Sigmoid colon (tissue), 7 donors: ENCODE data around the gene TMEM145. TPM values are rescaled to one million over a fixed set of nuclear protein-coding genes. Genes with fewer than 3 reads are reported as not detected.

ENCODE experiments used
- DNase-seq: peaks from one replicate; pipeline ENCODE4 v3.0.0-alpha.2; 2019
- H3K27ac ChIP-seq, 4 donors: fragments of 200-600 bp; sonication (generic); one replicate each; pipeline ENCODE4 v1.5.1; 2016 to 2019; ENCODE audit warnings: mild to moderate bottlenecking in 1 of 4
- H3K27me3 ChIP-seq, 3 donors: fragments of 200-600 bp; sonication (generic); one replicate each; pipeline ENCODE4 v1.5.1; 2019; ENCODE audit warnings: mild to moderate bottlenecking in 1 of 3
- H3K36me3 ChIP-seq, 4 donors: fragments of 200-600 bp; sonication (generic); one replicate each; pipeline ENCODE4 v1.5.1; 2016 to 2019
- H3K4me1 ChIP-seq, 4 donors: fragments of 200-600 bp; sonication (generic); one replicate each; pipeline ENCODE4 v1.5.1; 2017 to 2019
- H3K4me3 ChIP-seq, 4 donors: fragments of 200-600 bp; sonication (generic); one replicate each; pipeline ENCODE4 v1.5.1; 2017 to 2019; ENCODE audit warnings: mild to moderate bottlenecking in 2 of 4, moderate library complexity in 1 of 4
- H3K9me3 ChIP-seq, 4 donors: fragments of 200-600 bp in 3 of 4; sonication (generic) in 3 of 4; one replicate each; pipeline versions ENCODE4 v1.5.1 to v1.6.1; 2013 to 2019
- CTCF ChIP-seq, 4 experiments: fragments of 450-650 bp in 3 of 4; fragments of 200-600 bp in 1 of 4; IDR thresholded peaks; one replicate each; pipeline ENCODE4 v1.5.1; 2016 to 2019; ENCODE audit warnings: antibody characterized with exemption in 4 of 4, mild to moderate bottlenecking in 3 of 4, moderate library complexity in 2 of 4
- EP300 ChIP-seq, 4 donors: sonication (generic); formaldehyde crosslinking; IDR thresholded peaks; one replicate each; pipeline ENCODE4 v1.6.1; 2017; ENCODE audit warnings: antibody characterized with exemption in 4 of 4
- POLR2A ChIP-seq, 2 donors: fragments of 450-650 bp; IDR thresholded peaks; one replicate each; pipeline ENCODE4 v1.6.1; 2016; ENCODE audit warnings: antibody characterized with exemption in 2 of 2, mild to moderate bottlenecking in 2 of 2, moderate library complexity in 2 of 2
- POLR2AphosphoS5 ChIP-seq, 4 donors: sonication (generic); formaldehyde crosslinking; IDR thresholded peaks; one replicate each; pipeline ENCODE4 v1.6.1; 2017; ENCODE audit warnings: antibody characterized with exemption in 4 of 4
- WGBS, 2 donors: extraction: QIAGEN DNeasy Blood & Tissue Kit; methylation state at CpG; one replicate each; pipeline ENCODE4 v1.1.7; 2013; 5-methylcytosine and 5-hydroxymethylcytosine counted together
- intact Hi-C: fragments of 100-400 bp; cut with DNase I; formaldehyde crosslinking; loops from one replicate; pipeline ENCODE4 v1.15.1; 2023
- polyA plus RNA-seq, 3 donors: library from polyadenylated mRNA; stranded (reverse); fragments of 200-250 nt; gene quantifications; one replicate each; pipeline ENCODE4 v1.2.3, GENCODE V29; 2013
- total RNA-seq, 4 donors: library from RNA; depleted of rRNA; stranded (reverse); fragments of >200 nt; gene quantifications; one replicate each; pipeline ENCODE4 v1.1.0, GENCODE V29; 2016
- donor health status: healthy with polysubstance abuse.
- donor health status: Bipolar disorder and iron deficiency.
- donor health status: healthy.

Gene TMEM145
- total and polyA plus RNA-seq, 7 donors, result 0.54 to 4.4 (median 0.65) TPM; not detected in 3

GRCh38 chr19:42325308-42325895, 12.3 kb downstream of the TMEM145 start, which contains the start of gene MEGF8:
MEGF8 (plus strand) TSS chr19:42325635; CDS start chr19:42326244, 609 bp downstream.
- H3K36me3 ChIP-seq, result no peaks in the 10 kb centered on the region
- peaks cover 17 to 29% (median 18%) of the 10 kb centered on the region in 3 donors for H3K27me3 ChIP-seq
- intact Hi-C loops, result loop anchor here (5.0 kb wide), 2 partner anchors 72 to 193 kb away; partner anchors contain the start of gene POU2F2
- peak within 1 kb of the TSS; percentile 73 to 80 (median 76) for H3K27ac ChIP-seq
- TF ChIP-seq POLR2AphosphoS5 (IDR thresholded peaks at IDR 0.05) (peak; percentile 38 to 85 (median 82)), CTCF (IDR thresholded peaks at IDR 0.05) (peak in 1 of 4 experiments; percentile 81), POLR2A (IDR thresholded peaks at IDR 0.05) (peak; percentile 52 to 55), EP300 (IDR thresholded peaks at IDR 0.05) (no peak)
- peak within 1 kb of the TSS; percentile 66 to 94 (median 80) for H3K4me3 ChIP-seq
- 0% methylated on average over 45 of the region's 45 CpGs for WGBS, 2 donors
- peaks cover 0 to 40% (median 37%) of the 10 kb centered on the region in 4 donors for H3K4me1 ChIP-seq
- peak; percentile 99 for DNase-seq
- H3K9me3 ChIP-seq, result no peaks in the 10 kb centered on the region

- no peak for DNase-seq
- 2 to 8% methylated on average over 37 of the region's 37 CpGs for WGBS, 2 donors
- Histone ChIP-seq H3K4me1 (peaks cover 0 to 45% (median 37%) of the 10 kb centered on the region in 4 donors), H3K27me3 (peaks cover 17 to 29% (median 18%) of the 10 kb centered on the region in 3 donors), H3K4me3 (peak overlapping the region; percentile 66 to 94 (median 80)), H3K27ac (peak overlapping the region; percentile 73 to 80 (median 76)), H3K36me3 (no peaks in the 10 kb centered on the region), H3K9me3 (no peaks in the 10 kb centered on the region)
- intact Hi-C loops, result loop anchor here (5.0 kb wide), 2 partner anchors 71 to 194 kb away; partner anchors contain the start of gene POU2F2
- TF ChIP-seq EP300 (IDR thresholded peaks at IDR 0.05), result no peak
- no peak for TF ChIP-seq CTCF (IDR thresholded peaks at IDR 0.05)
- no peak for TF ChIP-seq POLR2AphosphoS5 (IDR thresholded peaks at IDR 0.05)
- TF ChIP-seq POLR2A (IDR thresholded peaks at IDR 0.05), result no peak
Observed at GRCh38 chr19:42325896-42326771, 13.0 kb downstream of the TMEM145 start.

- Histone ChIP-seq H3K4me1 (peaks cover 0 to 45% (median 37%) of the 10 kb centered on the region in 4 donors), H3K36me3 (no peaks in the 10 kb centered on the region), H3K9me3 (no peaks in the 10 kb centered on the region), H3K27ac (no peak overlapping the region), H3K4me3 (peak overlapping the region in 1 of 4 donors; percentile 66), H3K27me3 (peaks cover 17 to 29% (median 18%) of the 10 kb centered on the region in 3 donors)
- TF ChIP-seq CTCF (IDR thresholded peaks at IDR 0.05) (no peak), POLR2A (IDR thresholded peaks at IDR 0.05) (no peak), POLR2AphosphoS5 (IDR thresholded peaks at IDR 0.05) (no peak), EP300 (IDR thresholded peaks at IDR 0.05) (no peak)
- intact Hi-C loops, result loop anchor here (5.0 kb wide), 2 partner anchors 70 to 195 kb away; partner anchors contain the start of gene POU2F2
- no peak for DNase-seq
Observed at GRCh38 chr19:42326969-42327368, 13.9 kb downstream of the TMEM145 start.

GRCh38 chr19:42327381-42327780, 14.3 kb downstream of the TMEM145 start:
- Histone ChIP-seq H3K9me3 (no peaks in the 10 kb centered on the region), H3K27me3 (peaks cover 17 to 25% (median 18%) of the 10 kb centered on the region in 3 donors), H3K36me3 (no peaks in the 10 kb centered on the region), H3K4me3 (no peak overlapping the region), H3K27ac (no peak overlapping the region), H3K4me1 (peaks cover 0 to 45% (median 37%) of the 10 kb centered on the region in 4 donors)
- no peak for TF ChIP-seq CTCF (IDR thresholded peaks at IDR 0.05)
- TF ChIP-seq POLR2AphosphoS5 (IDR thresholded peaks at IDR 0.05), result no peak
- intact Hi-C loops, result loop anchor here (5.0 kb wide), 2 partner anchors 70 to 195 kb away; partner anchors contain the start of gene POU2F2
- no peak for DNase-seq
- 88 to 91% methylated on average over 5 of the region's 5 CpGs for WGBS, 2 donors
